NCI-H1105 treated with DMSO at 0.1 percent for 48 hours (cell line): Measurements from ENCODE around the gene SORCS3.

Experiments
- DNase-seq: peaks from one replicate; lab custom pipeline; 2025; lab: John Stamatoyannopoulos, UW

Gene SORCS3

GRCh38 chr10:104920476-104920875 lies 279.4 kb downstream of the SORCS3 start:
- no peak for DNase-seq

GRCh38 chr10:104921763-104922162 lies 280.7 kb downstream of the SORCS3 start:
- no peak for DNase-seq

GRCh38 chr10:104922810-104923209 lies 281.7 kb downstream of the SORCS3 start:
- no peak for DNase-seq

- DNase-seq = no peak
Measured at GRCh38 chr10:104923501-104923900, 282.4 kb downstream of the SORCS3 start.

GRCh38 chr10:104924101-104924795 lies 283.2 kb downstream of the SORCS3 start:
- DNase-seq = no peak

- DNase-seq = peak; percentile 29
Measured at GRCh38 chr10:104925232-104925851, 284.3 kb downstream of the SORCS3 start.

- DNase-seq = no peak
Measured at GRCh38 chr10:104928734-104929133, 287.6 kb downstream of the SORCS3 start.

- DNase-seq = no peak
Measured at GRCh38 chr10:104931612-104932134, 290.6 kb downstream of the SORCS3 start.

GRCh38 chr10:104935656-104936055 lies 294.6 kb downstream of the SORCS3 start:
- no peak for DNase-seq

- DNase-seq = peak; percentile 79
Measured at GRCh38 chr10:104937567-104937966, 296.5 kb downstream of the SORCS3 start.

- DNase-seq = no peak
Measured at GRCh38 chr10:104938031-104938430, 296.9 kb downstream of the SORCS3 start.

- DNase-seq = no peak
Measured at GRCh38 chr10:104941662-104942061, 300.6 kb downstream of the SORCS3 start.

- no peak for DNase-seq
Measured at GRCh38 chr10:104947314-104947713, 306.2 kb downstream of the SORCS3 start.

GRCh38 chr10:104957178-104957841 lies 316.2 kb downstream of the SORCS3 start:
- DNase-seq = no peak

- no peak for DNase-seq
Measured at GRCh38 chr10:104966563-104967297, 325.6 kb downstream of the SORCS3 start.

- DNase-seq = no peak
Measured at GRCh38 chr10:104980368-104980767, 339.3 kb downstream of the SORCS3 start.

GRCh38 chr10:104981995-104982394 lies 340.9 kb downstream of the SORCS3 start:
- DNase-seq = no peak

GRCh38 chr10:104988686-104989085 lies 347.6 kb downstream of the SORCS3 start:
- no peak for DNase-seq

- no peak for DNase-seq
Measured at GRCh38 chr10:104989880-104990279, 348.8 kb downstream of the SORCS3 start.

- DNase-seq = no peak
Measured at GRCh38 chr10:104993085-104993484, 352.0 kb downstream of the SORCS3 start.

- no peak for DNase-seq
Measured at GRCh38 chr10:105001269-105001668, 360.2 kb downstream of the SORCS3 start.

GRCh38 chr10:105010411-105011121 lies 369.5 kb downstream of the SORCS3 start:
- no peak for DNase-seq
